GM23248 (cell line): ENCODE results near the gene TNFAIP8L3. TPM values are rescaled to one million over a fixed set of nuclear protein-coding genes. Genes with fewer than 3 reads are reported as not detected.

ENCODE experiments used
- DNase-seq: peaks from one replicate; pipeline ENCODE4 v3.0.0-alpha.2; 2015
- H2AFZ ChIP-seq: fragments of 200-600 bp; sonication (generic); 2 replicates; pipeline ENCODE4 v1.6.1; 2016; ENCODE audit warnings: antibody characterized with exemption
- H3F3A ChIP-seq: fragments of 200-600 bp; sonication (generic); 2 replicates; pipeline ENCODE4 v1.6.1; 2016; ENCODE audit warnings: mild to moderate bottlenecking, antibody characterized with exemption, mixed run types; ENCODE audit not compliant: insufficient read depth
- H3K27ac ChIP-seq: fragments of 200-600 bp; sonication (generic); 2 replicates; pipeline ENCODE4 v1.5.1; 2016; ENCODE audit warnings: mild to moderate bottlenecking
- H3K27me3 ChIP-seq: fragments of 200-600 bp; sonication (generic); replicated peaks from 2 replicates; pipeline ENCODE4 v1.6.1; 2016; ENCODE audit warnings: mild to moderate bottlenecking; ENCODE audit not compliant: insufficient read depth
- H3K36me3 ChIP-seq: fragments of 200-600 bp; sonication (generic); 2 replicates; pipeline ENCODE4 v1.6.1; 2016; ENCODE audit warnings: low read depth, mild to moderate bottlenecking
- H3K4me1 ChIP-seq: fragments of 200-600 bp; sonication (generic); 2 replicates; pipeline ENCODE4 v1.6.1; 2016; ENCODE audit warnings: mild to moderate bottlenecking; ENCODE audit not compliant: insufficient read depth
- H3K4me2 ChIP-seq: fragments of 200-600 bp; sonication (generic); one replicate; pipeline ENCODE4 v1.6.1; 2016; ENCODE audit warnings: mild to moderate bottlenecking; ENCODE audit not compliant: unreplicated experiment
- H3K4me3 ChIP-seq: fragments of 200-600 bp; sonication (generic); 2 replicates; pipeline ENCODE4 v1.5.1; 2016; ENCODE audit warnings: mild to moderate bottlenecking
- H3K79me2 ChIP-seq: fragments of 200-600 bp; sonication (generic); 2 replicates; pipeline ENCODE4 v1.6.1; 2016; ENCODE audit warnings: mild to moderate bottlenecking; ENCODE audit not compliant: insufficient read depth
- H3K9ac ChIP-seq: fragments of 200-600 bp; sonication (generic); 2 replicates; pipeline ENCODE4 v1.6.1; 2016; ENCODE audit warnings: mild to moderate bottlenecking
- H3K9me2 ChIP-seq: fragments of 200-600 bp; sonication (generic); 2 replicates; pipeline ENCODE4 v1.6.1; 2016; ENCODE audit warnings: mixed run types, mild to moderate bottlenecking, moderate library complexity; ENCODE audit not compliant: insufficient read depth
- H3K9me3 ChIP-seq: fragments of 200-600 bp; sonication (generic); one replicate; pipeline ENCODE4 v1.6.1; 2017; ENCODE audit warnings: low read depth
- H4K20me1 ChIP-seq: fragments of 200-600 bp; sonication (generic); 2 replicates; pipeline ENCODE4 v1.6.0; 2016; ENCODE audit not compliant: insufficient read depth
- EZH2 ChIP-seq: fragments of 200-600 bp; sonication (generic); IDR thresholded peaks from 2 replicates; pipeline ENCODE4 v1.6.1; 2018; ENCODE audit warnings: antibody characterized with exemption, mild to moderate bottlenecking; ENCODE audit not compliant: insufficient read depth, poor library complexity, severe bottlenecking
- EZH2phosphoT487 ChIP-seq: fragments of 200-600 bp; sonication (generic); IDR thresholded peaks from 2 replicates; pipeline ENCODE4 v1.6.1; 2018; ENCODE audit warnings: antibody characterized with exemption, moderate library complexity, mild to moderate bottlenecking, low read depth; ENCODE audit not compliant: insufficient read depth
- WGBS, 2 experiments: methylation state at CpG; one replicate each; pipeline ENCODE4 v1.1.6; 2015 to 2017; ENCODE audit warnings: low lambda C conversion rate in 2 of 2, low coverage in 1 of 2; ENCODE audit errors: missing lambda C conversion rate in 2 of 2; 5-methylcytosine and 5-hydroxymethylcytosine counted together
- in situ Hi-C: fragments of 300-500 bp; cut with MboI; formaldehyde crosslinking; loops from 2 replicates; pipeline ENCODE4 v1.15.0; 2020
- polyA plus RNA-seq: library from polyadenylated mRNA; unstranded; fragments of >200 nt; fragmentation: Nextera tagmentation; extraction: Ambion mirVana; gene quantifications from 2 replicates; pipeline ENCODE4 v1.2.1, GENCODE V29; 2016
- total RNA-seq: library from RNA; depleted of rRNA; stranded (reverse); fragments of >200 nt; shearing (Covaris generic); gene quantifications from 2 replicates; pipeline ENCODE4 v1.2.3, GENCODE V29; 2014

Gene TNFAIP8L3
- total and polyA plus RNA-seq, 2 experiments from 2014 or later, result 2.0 to 2.8 TPM

DNA sequence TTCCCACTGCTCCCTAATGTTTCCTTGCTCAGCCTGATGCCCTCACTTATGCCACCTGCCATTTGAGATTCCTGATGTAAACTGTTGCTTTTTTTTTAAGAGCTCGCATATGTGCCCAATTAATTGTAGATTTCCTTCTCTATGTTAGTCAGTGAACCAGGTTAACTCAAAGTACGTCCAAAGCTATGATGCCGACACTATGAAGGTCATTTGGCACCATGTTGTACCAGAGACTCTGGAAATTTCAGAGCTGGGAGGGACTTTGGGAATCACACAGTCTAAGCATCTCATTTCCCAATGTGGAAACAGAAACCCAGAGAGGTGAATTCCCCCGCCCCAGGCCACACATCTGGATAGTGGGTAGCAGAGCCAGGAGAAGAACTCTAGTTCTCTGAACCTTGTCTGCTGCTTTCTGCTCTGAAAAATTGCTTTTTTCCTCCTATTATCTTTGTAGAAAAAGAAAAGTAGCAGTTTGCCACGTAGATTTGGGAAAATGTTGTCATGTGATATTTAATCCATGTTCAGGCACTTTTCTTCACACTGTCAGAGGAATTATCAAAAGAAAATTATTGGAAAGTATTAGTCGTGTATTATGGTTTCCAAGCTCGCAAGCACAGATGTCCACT is 38.5 kb upstream of the TNFAIP8L3 start:
- peaks cover 28% of the 10 kb centered on the region for H3K4me1 ChIP-seq
- H3K27ac ChIP-seq, result peak overlapping the region; percentile 71
- no peaks in the 10 kb centered on the region for H3K36me3 ChIP-seq
- no peaks in the 10 kb centered on the region for H3K27me3 ChIP-seq
- no peaks in the 10 kb centered on the region for H3K9me3 ChIP-seq
- no peaks in the 10 kb centered on the region for H4K20me1 ChIP-seq
- no peak for TF ChIP-seq EZH2phosphoT487
- TF ChIP-seq EZH2, result no peak
- no peaks in the 10 kb centered on the region for H3K9me2 ChIP-seq
- in situ Hi-C loops, result no loop called here
- H3K9ac ChIP-seq, result no peak overlapping the region
- H3K79me2 ChIP-seq, result no peaks in the 10 kb centered on the region
- 13 to 19% methylated on average over 7 of the region's 7 CpGs for WGBS, 2 experiments
- H3F3A ChIP-seq, result peaks cover 22% of the 10 kb centered on the region
- H3K4me2 ChIP-seq, result peak overlapping the region; percentile 61
- peak overlapping the region; percentile 22; the same call in 1 of the 2 replicates for H3K4me3 ChIP-seq
- peak overlapping the region; percentile 62 for H2AFZ ChIP-seq
- no peak for DNase-seq

DNA sequence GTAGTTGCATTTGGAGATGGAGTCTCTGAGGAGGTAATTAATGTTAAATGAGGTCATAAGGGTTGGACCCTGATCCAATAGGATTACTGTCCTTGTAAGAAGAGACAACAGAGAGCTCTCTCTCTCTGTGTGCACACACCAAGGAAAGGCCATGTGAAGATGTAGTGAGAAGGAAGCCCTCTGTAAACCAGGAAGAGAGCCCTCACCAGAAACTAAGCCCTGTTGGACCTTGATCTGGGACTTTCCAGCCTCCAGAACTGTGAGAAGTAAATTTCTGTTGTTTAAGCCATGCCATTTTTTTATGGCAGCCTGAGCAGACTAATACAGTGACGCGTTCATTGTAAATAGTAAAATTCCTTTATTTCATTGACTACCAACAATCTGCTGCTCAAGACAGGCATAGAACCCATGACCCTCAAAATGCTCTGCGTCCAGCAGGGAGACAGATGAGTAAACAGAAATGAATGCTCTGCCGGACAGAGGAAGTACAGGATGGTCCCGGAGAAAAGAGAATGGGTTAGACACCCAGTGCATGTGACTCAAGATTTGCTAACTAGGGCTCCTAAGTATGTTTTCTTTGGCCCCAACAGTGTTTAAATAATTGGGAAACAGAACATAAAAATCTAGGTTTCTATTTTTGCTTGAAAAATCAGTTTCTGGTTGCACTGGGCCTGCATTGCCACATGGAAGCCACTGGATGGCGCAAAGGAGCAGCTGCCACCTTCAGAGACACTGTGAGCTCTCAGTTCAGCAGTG is 37.9 kb upstream of the TNFAIP8L3 start:
- no peaks in the 10 kb centered on the region for H3K27me3 ChIP-seq
- H3F3A ChIP-seq, result peaks cover 22% of the 10 kb centered on the region
- no peaks in the 10 kb centered on the region for H3K9me2 ChIP-seq
- H3K9me3 ChIP-seq, result no peaks in the 10 kb centered on the region
- no peak for TF ChIP-seq EZH2phosphoT487
- TF ChIP-seq EZH2, result no peak
- no peaks in the 10 kb centered on the region for H3K79me2 ChIP-seq
- H3K9ac ChIP-seq, result peak overlapping the region; percentile 8; the same call in 1 of the 2 replicates
- WGBS, 2 experiments, result 8 to 11% methylated on average over 6 of the region's 6 CpGs
- H3K4me2 ChIP-seq, result peak overlapping the region; percentile 61
- in situ Hi-C loops, result no loop called here
- peaks cover 28% of the 10 kb centered on the region for H3K4me1 ChIP-seq
- no peaks in the 10 kb centered on the region for H4K20me1 ChIP-seq
- peak overlapping the region; percentile 71 for H3K27ac ChIP-seq
- H3K36me3 ChIP-seq, result no peaks in the 10 kb centered on the region
- peak; percentile 94 for DNase-seq
- H2AFZ ChIP-seq, result peak overlapping the region; percentile 62
- H3K4me3 ChIP-seq, result peak overlapping the region; percentile 22; the same call in 1 of the 2 replicates

DNA sequence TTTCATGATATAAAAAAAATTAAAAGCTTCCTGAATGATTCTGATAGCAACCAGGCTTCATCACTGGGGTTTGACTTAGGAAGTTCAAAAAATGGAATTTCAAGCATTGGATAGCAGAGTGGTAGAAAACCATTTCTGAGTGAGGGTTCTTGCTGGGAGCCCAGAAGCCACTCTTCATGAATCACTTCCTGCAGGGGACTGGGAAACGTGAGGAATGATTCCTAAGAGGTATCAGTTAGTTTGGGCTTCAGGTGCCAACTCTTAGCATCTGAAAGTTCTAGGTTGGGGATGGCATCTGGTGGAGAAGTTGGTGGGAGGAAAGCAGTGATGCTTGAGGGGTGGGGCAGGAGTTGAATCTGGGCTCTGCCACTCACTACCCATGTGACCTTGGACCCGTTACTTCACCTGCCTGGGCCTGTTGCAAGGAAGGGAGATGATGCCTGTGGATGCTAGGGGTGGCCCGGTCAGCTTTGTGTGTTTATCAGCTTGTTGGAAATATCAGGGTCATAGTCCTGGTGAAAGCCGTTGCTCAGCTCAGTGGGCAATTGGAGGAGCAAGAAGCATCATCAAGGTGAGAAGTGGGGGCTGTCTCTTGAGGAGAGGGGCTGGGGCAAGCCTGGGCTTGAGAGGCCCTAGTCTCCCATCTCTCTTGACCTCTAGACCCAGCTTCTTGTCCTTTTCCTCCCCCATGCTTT is 37.0 kb upstream of the TNFAIP8L3 start:
- H3K4me2 ChIP-seq, result no peak overlapping the region
- H3K36me3 ChIP-seq, result no peaks in the 10 kb centered on the region
- no peaks in the 10 kb centered on the region for H3K9me2 ChIP-seq
- TF ChIP-seq EZH2phosphoT487 (no peak), EZH2 (no peak)
- no peaks in the 10 kb centered on the region for H4K20me1 ChIP-seq
- peaks cover 28% of the 10 kb centered on the region for H3K4me1 ChIP-seq
- H3K9ac ChIP-seq, result no peak overlapping the region
- peak; percentile 29 for DNase-seq
- H2AFZ ChIP-seq, result 0 out of 2 replicates have a peak overlapping the region, but pooled peaks have one; percentile 1
- no peaks in the 10 kb centered on the region for H3K9me3 ChIP-seq
- no peak overlapping the region for H3K4me3 ChIP-seq
- no peaks in the 10 kb centered on the region for H3K27me3 ChIP-seq
- H3F3A ChIP-seq, result peaks cover 22% of the 10 kb centered on the region
- in situ Hi-C loops, result no loop called here
- H3K27ac ChIP-seq, result peak overlapping the region; percentile 71
- WGBS, 2 experiments, result 75 to 76% methylated on average over 4 of the region's 4 CpGs
- no peaks in the 10 kb centered on the region for H3K79me2 ChIP-seq

DNA sequence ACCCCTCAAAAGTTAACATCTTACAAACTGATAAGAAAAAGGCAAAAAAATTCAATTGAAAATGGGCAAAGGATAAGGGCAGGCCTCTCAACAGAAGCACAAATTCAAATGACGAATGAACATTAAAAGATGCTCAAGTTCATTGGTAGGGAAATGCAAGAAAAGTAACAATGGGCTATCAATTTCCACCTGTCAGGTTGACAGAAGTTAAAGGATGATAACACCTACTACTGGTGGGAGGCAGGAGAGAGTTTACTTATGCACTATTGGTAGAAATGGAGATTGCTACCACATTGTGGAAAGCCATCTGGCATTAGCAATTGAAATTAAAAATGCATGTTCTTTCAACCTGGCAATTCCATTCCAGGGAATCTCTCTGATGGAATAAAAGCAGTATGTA is 35.6 kb upstream of the TNFAIP8L3 start:
- DNase-seq, result no peak
- in situ Hi-C loops, result no loop called here
- Histone ChIP-seq H3K4me3 (no peak overlapping the region), H3K9ac (no peak overlapping the region), H3F3A (peaks cover 22% of the 10 kb centered on the region), H2AFZ (no peak overlapping the region), H4K20me1 (no peaks in the 10 kb centered on the region), H3K27me3 (no peaks in the 10 kb centered on the region), H3K27ac (no peak overlapping the region), H3K79me2 (no peaks in the 10 kb centered on the region), H3K36me3 (no peaks in the 10 kb centered on the region), H3K4me2 (no peak overlapping the region), H3K9me2 (no peaks in the 10 kb centered on the region), H3K9me3 (no peaks in the 10 kb centered on the region), H3K4me1 (peaks cover 28% of the 10 kb centered on the region)
- WGBS, 2 experiments, result 95 to 97% methylated on average over 1 of the region's 1 CpG
- TF ChIP-seq EZH2, result no peak
- no peak for TF ChIP-seq EZH2phosphoT487
